GM21786 (cell line): ENCODE results near the gene DTD1.

Experiments
- ATAC-seq: cut with Tn5 transposase; IDR thresholded peaks from one replicate; pipeline ENCODE4 v1.9.1; 2021; ENCODE audit not compliant: unreplicated experiment

Gene DTD1

GRCh38 chr20:18657575-18657974 is 69.7 kb downstream of the DTD1 start:
- no peak for ATAC-seq

GRCh38 chr20:18662279-18663040 is 74.6 kb downstream of the DTD1 start:
- ATAC-seq, result peak; percentile 50

GRCh38 chr20:18663932-18664331 is 76.1 kb downstream of the DTD1 start:
- ATAC-seq, result no peak

- ATAC-seq, result no peak
These were observed 77.3 kb downstream of the DTD1 start for GRCh38 chr20:18665135-18665534.

GRCh38 chr20:18666803-18667415 is 79.1 kb downstream of the DTD1 start:
- ATAC-seq, result no peak

GRCh38 chr20:18669241-18670019 is 81.6 kb downstream of the DTD1 start:
- no peak for ATAC-seq

- no peak for ATAC-seq
These were observed 83.4 kb downstream of the DTD1 start for GRCh38 chr20:18671203-18671710.

GRCh38 chr20:18672834-18673233 is 85.0 kb downstream of the DTD1 start:
- no peak for ATAC-seq

GRCh38 chr20:18676396-18676795 is 88.5 kb downstream of the DTD1 start:
- ATAC-seq, result no peak

- ATAC-seq, result no peak
These were observed 89.3 kb downstream of the DTD1 start for GRCh38 chr20:18677126-18677525.

GRCh38 chr20:18678549-18679419 is 90.9 kb downstream of the DTD1 start:
- ATAC-seq, result no peak

GRCh38 chr20:18683839-18684238 is 96.0 kb downstream of the DTD1 start:
- no peak for ATAC-seq

GRCh38 chr20:18684775-18685174 is 96.9 kb downstream of the DTD1 start:
- ATAC-seq, result no peak

GRCh38 chr20:18685406-18685805 is 97.6 kb downstream of the DTD1 start:
- ATAC-seq, result no peak

- no peak for ATAC-seq
These were observed 98.8 kb downstream of the DTD1 start for GRCh38 chr20:18686696-18687095.

- no peak for ATAC-seq
These were observed 100.8 kb downstream of the DTD1 start for GRCh38 chr20:18688676-18689075.

- ATAC-seq, result no peak
These were observed 101.7 kb downstream of the DTD1 start for GRCh38 chr20:18689557-18689956.

GRCh38 chr20:18692447-18692846 is 104.6 kb downstream of the DTD1 start:
- ATAC-seq, result no peak

GRCh38 chr20:18694071-18694470 is 106.2 kb downstream of the DTD1 start:
- ATAC-seq, result no peak

GRCh38 chr20:18695175-18695574 is 107.3 kb downstream of the DTD1 start:
- no peak for ATAC-seq
